ENCODE measurements around the gene PLCH2. TPM values are rescaled to one million over a fixed set of nuclear protein-coding genes. Genes with fewer than 3 reads are reported as not detected.

Gene PLCH2
- total and polyA plus RNA-seq, 2 donors (not counting 1 experiment from before 2014, with no cell fraction given) = 20.0 to 34.9 TPM

GRCh38 chr1:2460996-2461751, 14.9 kb upstream of the PLCH2 start:
- Histone ChIP-seq H3K27me3 (replicated peaks in 1 of 4; ENCODE audit: control extremely low read depth in 1 of 4, control insufficient read depth in 3 of 4, insufficient read depth in 4 of 4, low read length in 3 of 4) (peaks cover 0 to 16% (median 0%) of the 10 kb centered on the region in 4 experiments), H3K4me3 (ENCODE audit: control extremely low read depth in 1 of 5, extremely low read depth in 1 of 5, insufficient read depth in 1 of 5, low read depth in 2 of 5, low read length in 4 of 5) (no peak overlapping the region), H3K4me1 (ENCODE audit: control insufficient read depth in 2 of 2, insufficient read depth in 2 of 2, low read length in 2 of 2) (peaks cover 0 to 3% of the 10 kb centered on the region in 2 donors), H3K27ac (ENCODE audit: low read length in 2 of 2) (no peak overlapping the region), H4K20me1 (ENCODE audit: control insufficient read depth, insufficient read depth, low read length, poor library complexity, severe bottlenecking) (no peaks in the 10 kb centered on the region), H3K9me3 (ENCODE audit: control extremely low read depth in 1 of 3, control insufficient read depth in 2 of 3, insufficient read depth in 1 of 3, low read length in 2 of 3) (no peaks in the 10 kb centered on the region), H3K36me3 (replicated peaks in 1 of 2; ENCODE audit: control extremely low read depth in 1 of 2, control insufficient read depth in 1 of 2, extremely low read depth in 1 of 2, insufficient read depth in 2 of 2, low read length in 1 of 2) (no peaks in the 10 kb centered on the region), H3K9ac (ENCODE audit: low read length) (no peak overlapping the region), H3K4me2 (replicated peaks; ENCODE audit: low read depth, low read length, poor library complexity, severe bottlenecking) (no peak overlapping the region), H2AFZ (ENCODE audit: insufficient read depth, low read depth, low read length, poor library complexity, severe bottlenecking) (no peak overlapping the region), H3K79me2 (ENCODE audit: control insufficient read depth, insufficient read depth, low read length) (no peaks in the 10 kb centered on the region)
- ChIA-PET CTCF (no interaction called here), POLR2A (no interaction called here)
- TF ChIP-seq EZH2 (IDR thresholded peaks at IDR 0.05; ENCODE audit: borderline replicate concordance, insufficient read depth, low read depth, low read length, poor library complexity, severe bottlenecking) = no peak
- no peak for TF ChIP-seq CTCF (IDR thresholded peaks at IDR 0.05)
- ATAC-seq (ENCODE audit: low read depth) = no peak
- 78% methylated on average over 17 of the region's 18 CpGs for WGBS (ENCODE audit: insufficient coverage)
- no peaks in the 10 kb centered on the region for H3K9me3 Mint-ChIP-seq (ENCODE audit: insufficient read depth)
- DNase-seq = no peak
- no peaks in the 10 kb centered on the region for H3K4me1 Mint-ChIP-seq
- H3K27ac Mint-ChIP-seq = no peak overlapping the region
- no peaks in the 10 kb centered on the region for H3K27me3 Mint-ChIP-seq
- H3K4me3 Mint-ChIP-seq = no peak overlapping the region
- intact Hi-C loops (cut with micrococcal nuclease) = no loop called here

GRCh38 chr1:2462819-2463218, 13.3 kb upstream of the PLCH2 start:
- Histone ChIP-seq H2AFZ (ENCODE audit: insufficient read depth, low read depth, low read length, poor library complexity, severe bottlenecking) (no peak overlapping the region), H3K9me3 (ENCODE audit: control extremely low read depth in 1 of 3, control insufficient read depth in 2 of 3, insufficient read depth in 1 of 3, low read length in 2 of 3) (no peaks in the 10 kb centered on the region), H3K79me2 (ENCODE audit: control insufficient read depth, insufficient read depth, low read length) (no peaks in the 10 kb centered on the region), H3K27me3 (replicated peaks in 1 of 4; ENCODE audit: control extremely low read depth in 1 of 4, control insufficient read depth in 3 of 4, insufficient read depth in 4 of 4, low read length in 3 of 4) (peaks cover 0 to 28% (median 2%) of the 10 kb centered on the region in 4 experiments), H3K4me2 (replicated peaks; ENCODE audit: low read depth, low read length, poor library complexity, severe bottlenecking) (no peak overlapping the region), H3K27ac (ENCODE audit: low read length in 2 of 2) (no peak overlapping the region), H3K36me3 (replicated peaks in 1 of 2; ENCODE audit: control extremely low read depth in 1 of 2, control insufficient read depth in 1 of 2, extremely low read depth in 1 of 2, insufficient read depth in 2 of 2, low read length in 1 of 2) (no peaks in the 10 kb centered on the region), H4K20me1 (ENCODE audit: control insufficient read depth, insufficient read depth, low read length, poor library complexity, severe bottlenecking) (no peaks in the 10 kb centered on the region), H3K4me1 (ENCODE audit: control insufficient read depth in 2 of 2, insufficient read depth in 2 of 2, low read length in 2 of 2) (peaks cover 5 to 6% of the 10 kb centered on the region in 2 donors), H3K4me3 (ENCODE audit: control extremely low read depth in 1 of 5, extremely low read depth in 1 of 5, insufficient read depth in 1 of 5, low read depth in 2 of 5, low read length in 4 of 5) (no peak overlapping the region), H3K9ac (ENCODE audit: low read length) (no peak overlapping the region)
- ATAC-seq (ENCODE audit: low read depth) (no peak), DNase-seq (no peak)
- TF ChIP-seq EZH2 (IDR thresholded peaks at IDR 0.05; ENCODE audit: borderline replicate concordance, insufficient read depth, low read depth, low read length, poor library complexity, severe bottlenecking) = no peak
- no peak for TF ChIP-seq CTCF (IDR thresholded peaks at IDR 0.05)
- ChIA-PET CTCF (no interaction called here), POLR2A (no interaction called here)
- WGBS (ENCODE audit: insufficient coverage) = 75% methylated on average over 9 of the region's 15 CpGs
- Mint-ChIP-seq H3K27me3 (no peaks in the 10 kb centered on the region), H3K9me3 (ENCODE audit: insufficient read depth) (no peaks in the 10 kb centered on the region), H3K4me3 (no peak overlapping the region), H3K4me1 (peaks cover 3% of the 10 kb centered on the region), H3K27ac (no peak overlapping the region)
- intact Hi-C loops (cut with micrococcal nuclease) = no loop called here

Data from B cell (primary cell).